Calu3 (cell line): ENCODE measurements around the gene COL5A2. TPM values are rescaled to one million over a fixed set of nuclear protein-coding genes. Genes with fewer than 3 reads are reported as not detected.

Experiments used
- Bru-seq: library from RNA; stranded (reverse); fragments of 400-500 nt; gene quantifications from one replicate; lab custom pipeline; 2021; lab: Mats Ljungman, UMichigan
- BruChase-seq, 2 experiments: library from RNA; stranded (reverse); fragments of 400-500 nt; gene quantifications; one replicate each; lab custom pipeline; 2021; lab: Mats Ljungman, UMichigan
- BruUV-seq: library from RNA; stranded (reverse); fragments of 400-500 nt; replicated peaks from 2 replicates; lab custom pipeline; 2021; lab: Mats Ljungman, UMichigan
- CTCF ChIA-PET: fragments of 300-600 bp; sonication (Branson Sonifier 250); formaldehyde crosslinking; loops from one replicate; lab custom pipeline; 2022; ENCODE audit warnings: antibody characterized with exemption; lab: Charles Lee
- DNase-seq: peaks from one replicate; pipeline ENCODE4 v3.0.0; 2022
- H3K27ac Mint-ChIP-seq: one replicate; pipeline ENCODE4 v1.8.0; 2022; ENCODE audit warnings: mixed read lengths; ENCODE audit not compliant: unreplicated experiment
- H3K27me3 Mint-ChIP-seq: one replicate; pipeline ENCODE4 v1.8.0; 2022; ENCODE audit warnings: mixed read lengths; ENCODE audit not compliant: unreplicated experiment
- H3K36me3 Mint-ChIP-seq: one replicate; pipeline ENCODE4 v1.8.0; 2022; ENCODE audit warnings: mild to moderate bottlenecking, moderate library complexity, mixed read lengths; ENCODE audit not compliant: insufficient read depth, unreplicated experiment
- H3K4me1 Mint-ChIP-seq: one replicate; pipeline ENCODE4 v1.8.0; 2022; ENCODE audit warnings: mild to moderate bottlenecking, low read depth, mixed read lengths; ENCODE audit not compliant: unreplicated experiment
- H3K4me3 Mint-ChIP-seq: one replicate; pipeline ENCODE4 v1.8.0; 2022; ENCODE audit warnings: mild to moderate bottlenecking, low read depth, moderate library complexity, mixed read lengths; ENCODE audit not compliant: unreplicated experiment
- H3K9me3 Mint-ChIP-seq: one replicate; pipeline ENCODE4 v1.8.0; 2022; ENCODE audit warnings: low read depth, mixed read lengths; ENCODE audit not compliant: unreplicated experiment
- CTCF ChIP-seq: fragments of 200-600 bp; IDR thresholded peaks from one replicate; pipeline ENCODE4 v1.8.0; 2022; ENCODE audit warnings: antibody characterized with exemption; ENCODE audit not compliant: unreplicated experiment
- intact Hi-C: fragments of 100-400 bp; cut with micrococcal nuclease; formaldehyde crosslinking; loops from one replicate; pipeline ENCODE4 v1.10.0; 2022; ENCODE audit not compliant: unreplicated experiment
- long read RNA-seq: library from polyadenylated mRNA; stranded (forward); transcript quantifications from one replicate; pipeline ENCODE4 v2.0.0, GENCODE V29; 2022
- total RNA-seq: library from RNA; stranded (reverse); gene quantifications from 2 replicates; pipeline ENCODE4 v1.2.3, GENCODE V29; 2022

The COL5A2 gene
- total RNA-seq = 0.56 and 1.1 TPM in 2 replicates
- percentile 27 among the genes with signal in this experiment for Bru-seq, nascent RNA
- percentile 17 among the genes with signal in this experiment for BruChase-seq, experiment 1, labeled RNA remaining after a 6-hour chase
- BruChase-seq, experiment 2, labeled RNA remaining after a 2-hour chase = percentile 19 among the genes with signal in this experiment
- long read RNA-seq = 0 reads

DNA sequence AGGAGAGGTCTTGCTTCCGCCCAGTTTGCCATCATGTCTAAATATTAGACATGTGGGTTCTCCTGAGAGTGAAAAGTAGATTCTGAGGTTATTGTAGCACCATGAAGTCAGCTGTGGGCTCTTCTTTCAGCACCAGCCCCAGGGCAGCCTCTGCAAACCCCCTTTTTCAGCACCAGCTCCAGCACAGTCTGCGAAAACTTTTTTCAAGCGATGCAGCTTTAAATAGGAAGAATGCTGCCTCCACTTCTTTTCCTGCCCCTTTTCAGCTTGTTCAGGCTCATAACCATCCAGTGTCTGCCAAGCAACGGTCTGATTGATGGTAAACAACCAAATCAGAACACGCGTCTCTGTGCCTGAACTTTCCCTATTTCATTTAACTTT, at the start of gene COL5A2:
Gene COL5A2, minus strand, starts transcription at position 192 of the 381 bp plus-strand sequence. Its CDS starts 157 bp downstream, at position 35.
- BruUV-seq = no TSS peak
- DNase-seq = no peak
- TF ChIP-seq CTCF = no peak
- intact Hi-C loops = no loop called here
- Mint-ChIP-seq H3K36me3 (no peaks in the 10 kb centered on the region), H3K4me1 (no peaks in the 10 kb centered on the region), H3K9me3 (no peaks in the 10 kb centered on the region), H3K27me3 (no peaks in the 10 kb centered on the region), H3K4me3 (no peak within 1 kb of the TSS), H3K27ac (no peak within 1 kb of the TSS)
- CTCF ChIA-PET = no interaction called here

DNA sequence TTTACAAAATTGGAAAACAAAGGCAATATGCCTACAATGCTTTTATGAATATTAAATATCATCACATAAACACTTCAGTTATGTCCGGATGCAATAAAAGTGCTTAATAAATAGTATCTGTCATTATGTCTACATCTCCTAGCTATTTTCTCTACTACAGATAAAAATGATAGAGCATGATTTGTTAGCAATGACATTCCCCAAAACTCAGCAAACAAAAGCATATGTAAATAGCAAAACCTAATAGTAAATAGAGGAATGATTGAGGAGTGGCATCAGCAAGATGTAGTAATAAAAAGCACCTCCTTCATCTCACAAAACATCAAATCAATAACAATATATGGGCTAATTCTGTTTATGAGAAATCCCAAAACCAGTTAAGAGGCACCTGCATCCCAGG, 46.5 kb upstream of the COL5A2 start:
- Mint-ChIP-seq H3K36me3 (no peaks in the 10 kb centered on the region), H3K27ac (no peak overlapping the region), H3K4me1 (peaks cover 18% of the 10 kb centered on the region), H3K4me3 (no peak overlapping the region), H3K27me3 (no peaks in the 10 kb centered on the region), H3K9me3 (no peaks in the 10 kb centered on the region)
- TF ChIP-seq CTCF = no peak
- DNase-seq = no peak
- CTCF ChIA-PET = no interaction called here
- intact Hi-C loops = no loop called here
- no TSS peak for BruUV-seq

DNA sequence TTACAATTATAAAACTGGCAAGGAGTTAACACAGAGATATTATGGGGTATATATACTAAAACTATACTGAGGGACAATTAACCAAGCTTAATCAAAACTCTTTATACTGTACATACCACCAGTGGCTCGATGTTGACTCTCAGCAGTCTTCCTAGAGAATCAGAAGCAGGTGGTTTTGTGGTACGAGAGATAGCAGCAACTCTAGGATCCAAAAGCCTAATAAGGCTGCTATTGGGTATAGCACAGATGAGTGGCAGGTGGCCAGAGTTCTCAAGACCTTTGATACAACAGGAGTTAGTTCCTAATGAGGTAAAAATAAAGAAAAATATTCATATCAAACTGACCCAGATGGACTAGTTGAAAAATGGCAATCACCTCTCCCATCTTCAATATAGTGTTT, 45.5 kb upstream of the COL5A2 start:
- BruUV-seq = no TSS peak
- intact Hi-C loops = no loop called here
- peaks cover 18% of the 10 kb centered on the region for H3K4me1 Mint-ChIP-seq

GRCh38 chr2:189222468-189223105, 43.0 kb upstream of the COL5A2 start:
- CTCF ChIA-PET = no interaction called here
- peak; percentile 54 for DNase-seq
- Mint-ChIP-seq H3K27me3 (no peaks in the 10 kb centered on the region), H3K27ac (peak overlapping the region; percentile 50), H3K4me3 (no peak overlapping the region), H3K9me3 (no peaks in the 10 kb centered on the region), H3K4me1 (peaks cover 18% of the 10 kb centered on the region), H3K36me3 (no peaks in the 10 kb centered on the region)
- no peak for TF ChIP-seq CTCF
- no TSS peak for BruUV-seq
- intact Hi-C loops = loop anchor here (2.0 kb wide), 1 partner anchor 80 kb away; no protein-coding TSS in a partner anchor

More for the DNA sequence above, 45.5 kb upstream of the COL5A2 start:
- CTCF ChIA-PET = interaction anchor here (0.6 kb wide), 1 partner anchor 23 kb away, joined by 3 read pairs; no protein-coding TSS in a partner anchor
- Mint-ChIP-seq H3K27ac (no peak overlapping the region), H3K4me3 (no peak overlapping the region), H3K27me3 (no peaks in the 10 kb centered on the region), H3K9me3 (no peaks in the 10 kb centered on the region), H3K36me3 (no peaks in the 10 kb centered on the region)
- no peak for DNase-seq
- no peak for TF ChIP-seq CTCF
